Nephron (organoid): Measurements from ENCODE around the gene CNOT3.

Experiments
- H3K27ac Mint-ChIP-seq, 3 experiments: 2 replicates each; pipeline ENCODE4 v1.8.0; 2020; ENCODE audit warnings: mixed read lengths in 3 of 3, mild to moderate bottlenecking in 2 of 3, moderate library complexity in 1 of 3
- H3K27me3 Mint-ChIP-seq: 2 replicates; pipeline ENCODE4 v1.8.0; 2021; ENCODE audit warnings: low read depth, mild to moderate bottlenecking, moderate library complexity, mixed read lengths
- H3K36me3 Mint-ChIP-seq: 2 replicates; pipeline ENCODE4 v1.8.0; 2020; ENCODE audit warnings: low read depth, mixed read lengths
- H3K4me1 Mint-ChIP-seq: 2 replicates; pipeline ENCODE4 v1.8.0; 2020; ENCODE audit warnings: mixed read lengths
- H3K4me3 Mint-ChIP-seq, 3 experiments: 2 replicates each; pipeline ENCODE4 v1.8.0; 2020; ENCODE audit warnings: mild to moderate bottlenecking in 3 of 3, mixed read lengths in 3 of 3, moderate library complexity in 2 of 3
- H3K9me3 Mint-ChIP-seq: 2 replicates; pipeline ENCODE4 v1.8.0; 2020; ENCODE audit warnings: mixed read lengths
- CTCF ChIP-seq, 3 experiments: fragments of 200-600 bp; sonication (generic); IDR thresholded peaks; one replicate each; pipeline ENCODE4 v1.5.0; 2021; ENCODE audit warnings: antibody characterized with exemption in 3 of 3; ENCODE audit not compliant: unreplicated experiment in 3 of 3

The CNOT3 gene

GRCh38 chr19:54115109-54116063 is 22.2 kb upstream of the CNOT3 start, which contains the start of the genes PRPF31 and TFPT:
Gene PRPF31, plus strand, starts transcription at chr19:54115754. Its CDS starts 2,525 bp downstream, at chr19:54118279.
Gene TFPT, minus strand, starts transcription at chr19:54115657. Its CDS starts 388 bp downstream, at chr19:54115269.
- no peak for TF ChIP-seq CTCF (IDR thresholded peaks at IDR 0.05; ENCODE audit: unreplicated experiment in 3 of 3)
- H3K4me1 Mint-ChIP-seq: peaks cover 10% of the 10 kb centered on the region
- H3K36me3 Mint-ChIP-seq: peaks cover 24% of the 10 kb centered on the region
- H3K27ac Mint-ChIP-seq: peak within 1 kb of the TSS; percentile 70 to 91 (median 89)
- peak within 1 kb of the TSS; percentile 89 to 94 (median 91) for H3K4me3 Mint-ChIP-seq
- H3K27me3 Mint-ChIP-seq: no peaks in the 10 kb centered on the region
- H3K9me3 Mint-ChIP-seq: no peaks in the 10 kb centered on the region

- no peaks in the 10 kb centered on the region for H3K27me3 Mint-ChIP-seq
- no peak for TF ChIP-seq CTCF (IDR thresholded peaks at IDR 0.05; ENCODE audit: unreplicated experiment in 3 of 3)
- peaks cover 24% of the 10 kb centered on the region for H3K36me3 Mint-ChIP-seq
- no peak overlapping the region for H3K27ac Mint-ChIP-seq
- no peak overlapping the region for H3K4me3 Mint-ChIP-seq
- no peaks in the 10 kb centered on the region for H3K4me1 Mint-ChIP-seq
- no peaks in the 10 kb centered on the region for H3K9me3 Mint-ChIP-seq
Measured at GRCh38 chr19:54121259-54121658, 16.3 kb upstream of the CNOT3 start.

- Mint-ChIP-seq H3K27me3 (no peaks in the 10 kb centered on the region), H3K27ac (no peak overlapping the region), H3K36me3 (peaks cover 25% of the 10 kb centered on the region), H3K4me3 (no peak overlapping the region), H3K9me3 (no peaks in the 10 kb centered on the region), H3K4me1 (no peaks in the 10 kb centered on the region)
- no peak for TF ChIP-seq CTCF (IDR thresholded peaks at IDR 0.05; ENCODE audit: unreplicated experiment in 3 of 3)
Measured at GRCh38 chr19:54123682-54124081, 13.9 kb upstream of the CNOT3 start.

GRCh38 chr19:54124393-54124792 is 13.2 kb upstream of the CNOT3 start:
- H3K4me1 Mint-ChIP-seq: no peaks in the 10 kb centered on the region
- H3K4me3 Mint-ChIP-seq: no peak overlapping the region
- no peaks in the 10 kb centered on the region for H3K27me3 Mint-ChIP-seq
- H3K36me3 Mint-ChIP-seq: peaks cover 24% of the 10 kb centered on the region
- no peak overlapping the region for H3K27ac Mint-ChIP-seq
- no peaks in the 10 kb centered on the region for H3K9me3 Mint-ChIP-seq
- TF ChIP-seq CTCF (IDR thresholded peaks at IDR 0.05; ENCODE audit: unreplicated experiment in 3 of 3): no peak

- peaks cover 18% of the 10 kb centered on the region for H3K36me3 Mint-ChIP-seq
- H3K9me3 Mint-ChIP-seq: no peaks in the 10 kb centered on the region
- no peak overlapping the region for H3K27ac Mint-ChIP-seq
- no peak for TF ChIP-seq CTCF (IDR thresholded peaks at IDR 0.05; ENCODE audit: unreplicated experiment in 3 of 3)
- no peak overlapping the region for H3K4me3 Mint-ChIP-seq
- no peaks in the 10 kb centered on the region for H3K27me3 Mint-ChIP-seq
- H3K4me1 Mint-ChIP-seq: no peaks in the 10 kb centered on the region
Measured at GRCh38 chr19:54125713-54126112, 11.8 kb upstream of the CNOT3 start.
